ENCODE data around the gene DTX3.

DNA sequence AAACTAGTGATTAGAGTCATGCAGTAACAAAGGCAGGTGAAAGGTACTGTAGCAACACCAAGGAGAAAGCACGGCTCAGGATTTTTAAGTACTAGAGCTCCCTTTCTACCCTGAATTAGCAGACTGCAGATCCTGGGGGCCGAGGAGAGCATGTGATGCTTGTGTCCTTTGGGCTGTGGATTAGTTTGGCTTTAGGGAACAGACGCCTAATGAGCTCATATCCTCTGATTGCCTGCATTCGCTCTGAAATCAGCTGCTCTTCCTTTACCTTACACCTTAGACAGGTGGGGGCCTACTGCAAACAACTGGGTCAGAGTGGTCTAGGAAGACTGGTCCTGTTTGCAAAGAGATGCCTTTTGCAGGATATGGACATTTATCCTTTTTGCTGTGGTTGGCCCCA is 11.4 kb upstream of the DTX3 start:
- TF ChIP-seq POLR2A (IDR thresholded peaks at IDR 0.05; ENCODE audit: low read length) (no peak), GATA1 (IDR thresholded peaks at IDR 0.05; ENCODE audit: low read depth, low read length) (no peak)
